K562 (cell line): ENCODE data around the gene SPATA31D1.

Experiments used
- CTCF ChIP-seq, 3 experiments: IDR thresholded peaks in 2 of 3; conservative IDR thresholded peaks in 1 of 3; 2 replicates each; pipeline ENCODE4 v1.5.1; 2011 to 2012; ENCODE audit warnings: low read length in 3 of 3, mild to moderate bottlenecking in 3 of 3, control low read depth in 2 of 3, improper control_type of control experiment in 1 of 3, inconsistent platforms in 1 of 3, low read depth in 1 of 3, mixed read lengths in 1 of 3, moderate library complexity in 1 of 3; ENCODE audit not compliant: insufficient read depth in 2 of 3
- MAZ ChIP-seq, 2 experiments: fragments of 450-650 bp in 1 of 2; sonication (generic) in 1 of 2; formaldehyde crosslinking; IDR thresholded peaks in 1 of 2; conservative IDR thresholded peaks in 1 of 2; 2 replicates each; pipeline versions ENCODE4 v1.4.0 to v1.5.0; 2020; ENCODE audit warnings: mild to moderate bottlenecking in 1 of 2, missing genetic modification reagents in 1 of 2
- NR2F6 ChIP-seq: fragments of 450-650 bp; formaldehyde crosslinking; IDR thresholded peaks from 2 replicates; pipeline ENCODE4 v1.4.0; 2020; ENCODE audit warnings: mild to moderate bottlenecking
- PKNOX1 ChIP-seq: fragments of 450-650 bp; IDR thresholded peaks from 2 replicates; pipeline ENCODE4 v1.6.1; 2016
- PML ChIP-seq: IDR thresholded peaks from 2 replicates; pipeline ENCODE4 v1.6.1; 2012; ENCODE audit warnings: low read length, inconsistent platforms
- POLR2A ChIP-seq: fragments of 450-650 bp; conservative IDR thresholded peaks from 2 replicates; pipeline ENCODE4 v1.6.1; 2016
- POLR2AphosphoS5 ChIP-seq: IDR thresholded peaks from 2 replicates; pipeline ENCODE4 v1.6.1; 2011; ENCODE audit warnings: mild to moderate bottlenecking, low read depth, low read length, moderate library complexity; ENCODE audit not compliant: control insufficient read depth, insufficient read depth
- PRDM10 ChIP-seq: fragments of 450-650 bp; IDR thresholded peaks from 2 replicates; pipeline ENCODE4 v1.6.1; 2018; ENCODE audit not compliant: partially characterized antibody
- RAD21 ChIP-seq, 2 experiments: fragments of 250-450 bp in 1 of 2; fragments of 450-650 bp in 1 of 2; sonication (Bioruptor Pico) in 1 of 2; formaldehyde crosslinking in 1 of 2; IDR thresholded peaks in 1 of 2; conservative IDR thresholded peaks in 1 of 2; 2 replicates each; pipeline versions ENCODE4 v1.4.0 to v1.8.0; 2020 to 2022; ENCODE audit warnings: mild to moderate bottlenecking in 2 of 2, moderate library complexity in 1 of 2
- SMAD1 ChIP-seq: fragments of 150-350 bp; IDR thresholded peaks from 2 replicates; pipeline ENCODE4 v1.6.1; 2014; ENCODE audit warnings: low read length, low read depth; ENCODE audit not compliant: partially characterized antibody
- SPI1 ChIP-seq: IDR thresholded peaks from 2 replicates; pipeline ENCODE4 v1.6.1; 2011; ENCODE audit warnings: low read depth, low read length, control low read depth, borderline replicate concordance
- TARDBP ChIP-seq: fragments of 450-650 bp; IDR thresholded peaks from 2 replicates; pipeline ENCODE4 v1.6.1; 2016
- TBL1XR1 ChIP-seq, 2 experiments: IDR thresholded peaks; 2 replicates each; pipeline ENCODE4 v1.6.1; 2012; ENCODE audit warnings: improper control_type of control experiment in 2 of 2, low read length in 2 of 2, mild to moderate bottlenecking in 1 of 2
- ZNF318 ChIP-seq, 2 experiments: fragments of 450-650 bp; IDR thresholded peaks; 2 replicates each; pipeline ENCODE4 v1.6.1; 2016; ENCODE audit warnings: mild to moderate bottlenecking in 2 of 2, borderline replicate concordance in 1 of 2, low read depth in 1 of 2, moderate library complexity in 1 of 2

- no peak for TF ChIP-seq PML
- TF ChIP-seq PKNOX1: no peak
- no peak for TF ChIP-seq ZNF318 (IDR thresholded peaks at IDR 0.05; ENCODE audit: borderline replicate concordance in 1 of 2, low read depth in 1 of 2)
- TF ChIP-seq PRDM10: no peak
- no peak for TF ChIP-seq CTCF (IDR thresholded peaks at IDR 0.05 in 2 of 3, conservative IDR thresholded peaks at IDR 0.05 in 1 of 3; ENCODE audit: insufficient read depth in 2 of 3, low read depth in 1 of 3, low read length in 3 of 3)
- TF ChIP-seq SMAD1: no peak
- no peak for TF ChIP-seq TARDBP
- no peak for TF ChIP-seq NR2F6 (CRISPR knock-in tag)
- no peak for TF ChIP-seq MAZ (CRISPR knock-in tag; conservative IDR thresholded peaks at IDR 0.05 in 1 of 2, IDR thresholded peaks at IDR 0.05 in 1 of 2)
- no peak for TF ChIP-seq POLR2AphosphoS5
- TF ChIP-seq SPI1: no peak
- no peak for TF ChIP-seq TBL1XR1 (IDR thresholded peaks at IDR 0.05; ENCODE audit: low read length in 2 of 2)
- TF ChIP-seq POLR2A: no peak
- TF ChIP-seq RAD21 (CRISPR knock-in tag; conservative IDR thresholded peaks at IDR 0.05 in 1 of 2, IDR thresholded peaks at IDR 0.05 in 1 of 2): no peak
These were observed 18.6 kb upstream of the SPATA31D1 start for GRCh38 chr9:81969971-81970370.
